HG02884 (cell line): ENCODE results near the gene MMP27.
A peak's percentile ranks its signal among the peaks of the same experiment; 100 is the strongest.
"Not testable (repeated sequence)": the region's sequence is repeated elsewhere in the genome, so short reads cannot be mapped to it uniquely, and the experiment has no call there.

ENCODE experiments used
- ATAC-seq: cut with Tn5 transposase; IDR thresholded peaks from one replicate; pipeline ENCODE4 v1.9.1; 2021; ENCODE audit warnings: mild to moderate bottlenecking, moderate library complexity; ENCODE audit not compliant: unreplicated experiment

MMP27 gene

DNA sequence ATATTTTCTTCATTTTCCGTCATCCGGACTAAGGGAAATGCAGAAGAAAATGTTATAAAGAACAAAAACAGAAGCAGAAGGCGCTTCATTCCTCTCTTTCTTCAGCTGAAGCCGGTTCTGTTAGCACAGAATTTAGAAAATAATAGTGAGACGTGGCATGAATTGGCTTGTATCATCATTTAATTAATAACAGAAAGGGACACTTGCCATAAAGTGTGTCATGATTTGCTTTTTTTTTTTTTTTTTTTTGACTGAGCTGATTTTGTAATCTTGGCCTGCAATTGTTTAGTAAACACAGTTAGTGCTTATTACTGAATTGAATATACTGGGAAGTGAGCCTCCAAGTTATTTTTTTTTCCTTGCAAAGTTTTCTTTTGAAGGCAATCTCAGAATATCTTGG, at the start of gene MMP27:
MMP27 (minus strand) TSS at position 144 of the 400 bp plus-strand sequence; CDS start at position 89, 55 bp downstream.
- no peak for ATAC-seq

- no peak for ATAC-seq
Measured at GRCh38 chr11:102753267-102753666, 47.7 kb upstream of the MMP27 start.

DNA sequence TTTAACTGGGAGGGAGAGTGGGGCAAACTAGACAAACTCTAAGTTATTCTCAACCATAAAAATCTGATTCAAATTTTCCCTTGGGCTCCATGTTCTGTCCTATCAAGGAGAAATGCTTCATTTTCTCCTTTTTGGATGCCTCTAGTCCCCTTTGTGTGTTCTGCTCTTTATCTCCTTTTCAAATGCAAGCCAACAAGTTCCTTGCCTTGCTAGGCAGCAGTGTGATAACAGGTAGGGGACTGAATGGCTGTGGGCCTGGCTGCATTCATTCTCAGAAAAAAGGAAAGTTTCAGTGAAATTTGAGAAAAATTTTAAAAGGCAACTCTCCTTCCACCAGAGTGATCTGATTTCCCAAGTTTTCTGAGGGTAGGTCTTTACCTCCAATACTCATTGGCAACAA, 46.1 kb upstream of the MMP27 start:
- no peak for ATAC-seq

DNA sequence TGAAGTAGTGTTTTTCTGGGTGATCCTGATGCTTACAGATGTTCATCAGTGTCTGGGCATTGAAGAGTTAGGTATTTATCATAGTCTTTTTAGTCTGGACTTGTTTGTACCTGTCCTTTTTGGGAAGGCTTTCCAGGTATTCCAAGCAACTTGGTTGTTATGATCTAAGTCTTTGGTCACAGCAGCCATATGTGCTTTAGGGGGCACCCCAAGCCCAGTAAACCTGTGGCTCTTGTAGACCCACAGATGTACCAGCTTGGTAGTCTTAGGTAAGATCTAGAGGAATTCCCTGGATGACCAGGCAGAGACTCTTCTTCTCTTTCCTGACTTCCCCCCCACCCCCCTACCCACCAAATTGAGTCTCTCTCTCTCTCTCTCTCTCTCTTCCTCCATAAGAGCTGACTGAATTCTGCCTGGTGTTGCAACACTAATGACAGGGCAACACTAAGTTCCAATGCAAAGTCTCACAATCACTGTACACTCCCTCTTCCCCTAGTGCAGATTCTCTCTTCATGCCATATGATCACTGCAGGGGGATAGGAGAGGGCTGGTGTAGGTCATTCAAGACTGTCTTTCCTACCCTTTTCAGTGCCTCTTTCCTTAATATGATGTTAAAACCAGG, 43.6 kb upstream of the MMP27 start:
- ATAC-seq = no peak

GRCh38 chr11:102746746-102747578, 41.4 kb upstream of the MMP27 start:
- not testable (repeated sequence) for ATAC-seq

DNA sequence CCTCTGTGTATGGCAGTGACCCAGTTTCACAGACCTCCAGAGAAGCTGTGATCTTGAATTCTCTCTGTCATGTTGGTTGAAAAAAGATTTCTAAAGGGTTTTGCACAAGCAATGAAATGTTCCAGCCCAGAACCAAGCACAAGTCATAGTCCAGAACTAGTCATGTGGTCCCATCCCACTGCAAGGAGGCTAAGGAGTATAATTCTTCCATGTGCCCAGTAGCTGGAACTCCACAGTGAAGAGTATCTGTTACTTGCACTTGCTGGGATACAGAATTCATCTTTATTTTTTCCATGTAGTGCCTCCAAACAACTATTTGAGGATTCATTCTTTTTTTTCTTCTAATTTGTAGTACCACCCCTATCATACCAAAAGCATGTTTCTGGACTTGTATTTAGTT, 29.1 kb upstream of the MMP27 start:
- ATAC-seq = no peak

- ATAC-seq = peak; percentile 94
Measured at GRCh38 chr11:102733232-102733875, 27.8 kb upstream of the MMP27 start.

DNA sequence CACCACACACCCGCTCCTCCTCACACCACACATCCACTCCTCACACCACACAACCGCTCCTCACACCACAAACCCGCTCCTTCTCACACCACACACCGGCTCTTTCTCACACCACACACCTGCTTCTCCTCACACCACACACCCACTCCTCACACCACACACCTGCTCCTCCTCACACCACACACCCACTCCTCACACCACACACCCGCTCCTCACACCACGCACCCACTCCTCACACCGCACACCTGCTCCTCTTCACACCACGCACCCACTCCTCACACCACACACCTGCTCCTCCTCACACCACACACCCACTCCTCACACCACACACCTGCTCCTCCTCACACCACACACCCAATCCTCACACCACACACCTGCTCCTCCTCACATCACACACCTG, 25.4 kb upstream of the MMP27 start:
- not testable (repeated sequence) for ATAC-seq

GRCh38 chr11:102729849-102730815, 24.6 kb upstream of the MMP27 start:
- no peak for ATAC-seq

GRCh38 chr11:102727890-102728289, 22.3 kb upstream of the MMP27 start:
- ATAC-seq = no peak

- no peak for ATAC-seq
Measured at GRCh38 chr11:102724904-102725500, 19.4 kb upstream of the MMP27 start, which contains the start of gene MMP8. Gene MMP8 (minus strand): TSS chr11:102724954. CDS start chr11:102724855, 99 bp downstream.

GRCh38 chr11:102722821-102723220, 17.3 kb upstream of the MMP27 start:
- no peak for ATAC-seq

DNA sequence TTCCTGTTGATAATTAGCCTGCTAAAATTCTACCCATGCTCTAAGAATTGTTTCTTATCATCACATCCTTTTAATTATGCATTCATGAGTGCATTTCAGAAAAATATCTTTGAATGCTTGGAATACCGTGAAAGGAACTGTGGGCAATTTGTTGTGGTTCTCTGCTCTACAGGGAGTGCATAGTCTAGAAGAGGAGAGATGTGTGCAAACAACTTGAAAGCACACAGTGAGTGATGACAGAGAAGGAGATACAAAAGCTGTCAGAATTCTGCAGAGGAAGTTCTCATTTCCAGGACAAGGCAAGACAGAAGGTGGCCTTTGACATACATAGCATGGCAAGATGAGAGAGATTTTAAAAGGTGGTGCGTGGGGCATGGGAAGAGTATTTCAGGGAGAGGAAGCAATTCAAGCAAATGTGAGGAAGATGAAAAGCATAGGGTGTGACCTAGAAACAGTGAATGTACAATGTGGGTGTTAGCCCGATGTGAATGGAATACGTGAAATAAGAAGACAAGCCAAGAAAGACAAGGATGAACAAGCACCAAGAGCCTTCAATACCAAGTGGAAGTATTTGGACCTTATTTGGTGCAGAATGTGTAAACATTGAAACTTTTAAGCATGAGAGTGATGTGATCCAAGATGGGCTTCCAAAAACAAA, 14.2 kb upstream of the MMP27 start:
- ATAC-seq = no peak

GRCh38 chr11:102717280-102717679, 11.7 kb upstream of the MMP27 start:
- ATAC-seq = no peak

- peak; percentile 65 for ATAC-seq
Measured at GRCh38 chr11:102716527-102716926, 11.0 kb upstream of the MMP27 start.

DNA sequence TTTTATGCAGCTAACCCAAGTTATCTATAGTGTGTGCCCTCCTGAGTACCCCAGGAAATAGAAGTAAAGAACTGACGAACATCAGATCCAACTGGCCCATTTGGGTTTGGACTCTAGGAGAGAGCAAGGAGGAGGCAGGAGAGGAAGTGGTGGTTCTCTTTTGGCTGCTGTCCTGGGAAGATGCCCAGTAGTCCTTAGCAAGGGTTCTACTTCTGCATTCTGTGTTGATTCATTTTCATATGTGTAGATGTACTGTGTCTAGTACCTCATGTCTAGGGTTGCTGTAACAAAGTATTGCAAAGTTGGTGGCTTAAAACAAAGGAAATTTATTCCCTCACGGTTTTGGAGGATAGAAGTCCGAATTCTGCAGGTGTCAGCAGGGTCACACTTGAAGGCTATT, 6.6 kb upstream of the MMP27 start:
- no peak for ATAC-seq

DNA sequence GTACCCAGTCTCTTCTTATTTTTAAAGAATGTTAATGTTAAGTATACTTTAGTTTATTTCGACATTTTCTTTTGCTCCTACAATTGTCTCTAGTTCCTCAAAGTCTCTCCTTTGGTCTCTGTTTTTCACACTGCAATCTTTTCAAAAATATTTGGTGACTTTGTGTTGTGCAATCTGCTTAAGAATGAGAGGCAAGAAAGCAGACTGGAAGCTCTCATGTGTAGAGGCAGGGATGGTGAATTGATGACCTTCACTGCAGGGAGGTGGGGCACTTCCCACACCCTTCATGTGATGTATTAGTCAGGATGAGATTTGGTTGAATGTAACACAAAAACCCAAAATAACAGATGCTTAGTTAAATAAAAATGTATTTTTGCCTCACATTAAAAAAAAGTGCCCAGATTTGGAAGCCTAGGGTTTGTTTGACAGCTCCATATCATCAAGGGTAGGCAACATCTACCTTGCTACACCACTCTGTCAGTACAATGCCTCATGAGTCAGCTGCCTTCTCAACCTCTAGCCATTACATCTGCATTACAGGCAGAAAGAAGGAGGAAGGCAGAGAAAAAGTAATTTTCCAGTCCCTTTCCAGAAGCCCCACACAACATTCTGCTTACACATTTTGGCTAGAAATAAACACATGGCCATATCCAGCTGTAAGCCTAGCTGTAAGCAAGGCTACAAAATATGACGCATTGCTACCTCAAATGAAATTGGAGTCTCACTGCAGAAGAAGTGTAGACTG, 3.8 kb upstream of the MMP27 start:
- ATAC-seq = no peak

GRCh38 chr11:102708654-102709053, 3.1 kb upstream of the MMP27 start:
- no peak for ATAC-seq

DNA sequence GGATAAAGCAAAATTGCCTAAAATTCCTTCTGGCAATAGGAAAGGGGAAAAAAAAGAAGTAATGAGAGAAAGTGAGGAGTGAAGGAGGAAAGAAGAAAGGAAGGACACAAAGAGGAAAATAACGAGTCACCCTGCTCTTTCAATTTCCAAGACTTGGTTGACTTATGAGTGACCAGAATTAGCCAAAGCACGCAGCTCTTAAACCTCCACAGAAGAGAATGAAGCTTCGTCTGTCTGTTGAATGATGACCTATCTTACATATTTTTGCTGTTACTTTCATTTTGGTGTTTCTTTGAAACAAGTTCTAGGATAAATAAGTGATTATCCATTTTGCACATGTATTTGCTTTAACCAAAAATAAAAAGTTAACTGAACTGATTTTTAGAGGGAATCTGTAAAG, 728 bp downstream of the MMP27 start:
- no peak for ATAC-seq
